Panc1 (cell line): ENCODE data around the gene FOXP2. TPM values are rescaled to one million over a fixed set of nuclear protein-coding genes. Genes with fewer than 3 reads are reported as not detected.

Experiments
- ATAC-seq: fragments of 200-7000 bp; cut with Tn5 transposase; 2 replicates; pipeline ENCODE4 v1.9.1; 2020; ENCODE audit warnings: mild to moderate bottlenecking, moderate library complexity
- BruUV-seq: library from RNA; stranded (reverse); fragments of 400-500 nt; replicated peaks from 2 replicates; lab custom pipeline; 2021; lab: Mats Ljungman, UMichigan
- CTCF ChIA-PET: fragments of 300-600 bp; sonication (Branson Sonifier 250); formaldehyde crosslinking; loops from one replicate; lab custom pipeline; 2022; ENCODE audit warnings: antibody characterized with exemption; lab: Charles Lee
- POLR2A ChIA-PET: fragments of 300-600 bp; sonication (Branson Sonifier 250); formaldehyde crosslinking; loops from one replicate; lab custom pipeline; 2022; ENCODE audit warnings: antibody characterized with exemption; lab: Charles Lee
- DNase-seq: peaks from one replicate; pipeline ENCODE4 v3.0.0-alpha.2; 2010; ENCODE audit warnings: low read depth, low spot score
- H3K27ac ChIP-seq: 2 replicates; pipeline ENCODE4 v1.5.1; 2011; ENCODE audit warnings: mild to moderate bottlenecking, low read length, inconsistent platforms
- H3K27me3 ChIP-seq: fragments of 200-500 bp; sonication (Bioruptor generic); 2 replicates; pipeline ENCODE4 v1.6.0; 2014; ENCODE audit warnings: low read length, inconsistent platforms; ENCODE audit not compliant: control insufficient read depth, insufficient read depth
- H3K36me3 ChIP-seq: fragments of 200-500 bp; sonication (Bioruptor generic); 2 replicates; pipeline ENCODE4 v1.5.1; 2014; ENCODE audit warnings: inconsistent platforms, mild to moderate bottlenecking, low read length, moderate library complexity; ENCODE audit not compliant: control insufficient read depth, insufficient read depth
- H3K4me1 ChIP-seq: 2 replicates; pipeline ENCODE4 v1.5.1; 2011; ENCODE audit warnings: inconsistent platforms, mild to moderate bottlenecking, low read length, moderate library complexity; ENCODE audit not compliant: control insufficient read depth, insufficient read depth
- H3K4me3 ChIP-seq, 2 experiments: 2 replicates each; pipeline ENCODE4 v1.5.1; 2011 to 2012; ENCODE audit warnings: low read depth in 2 of 2, low read length in 2 of 2, mild to moderate bottlenecking in 2 of 2, inconsistent platforms in 1 of 2, moderate library complexity in 1 of 2
- H3K9me3 ChIP-seq: fragments of 200-500 bp; sonication (Bioruptor generic); 2 replicates; pipeline ENCODE4 v1.5.1; 2014; ENCODE audit warnings: low read depth, mild to moderate bottlenecking, inconsistent platforms, low read length, moderate library complexity; ENCODE audit not compliant: control insufficient read depth, insufficient read depth
- POLR2AphosphoS5 ChIP-seq: IDR thresholded peaks from 2 replicates; pipeline ENCODE4 v1.6.1; 2012; ENCODE audit warnings: mild to moderate bottlenecking, low read depth, low read length, moderate library complexity
- SIN3A ChIP-seq: IDR thresholded peaks from 2 replicates; pipeline ENCODE4 v1.6.1; 2012; ENCODE audit warnings: low read depth, mild to moderate bottlenecking, low read length, moderate library complexity, borderline replicate concordance; ENCODE audit not compliant: insufficient read depth
- TCF7L2 ChIP-seq: IDR thresholded peaks from 2 replicates; pipeline ENCODE4 v1.6.1; 2011; ENCODE audit warnings: mild to moderate bottlenecking, low read depth, low read length, inconsistent platforms
- in situ Hi-C: cut with HindIII; loops from 2 replicates; pipeline ENCODE4 v1.10.0; 2016; ENCODE audit warnings: low sequenced_read_pairs, low pct_unique_long_range_greater_than_20kb
- intact Hi-C: fragments of 100-400 bp; cut with micrococcal nuclease; formaldehyde crosslinking; loops from one replicate; pipeline ENCODE4 v1.10.0; 2022; ENCODE audit not compliant: unreplicated experiment
- total RNA-seq: library from RNA; stranded (reverse); gene quantifications from one replicate; pipeline ENCODE4 v1.2.1, GENCODE V29; 2021; ENCODE audit not compliant: unreplicated experiment
- TF ChIP-seq, protein P1 (sequence below): fragments of 450-650 bp; IDR thresholded peaks from 2 replicates; pipeline ENCODE4 v1.5.1; 2017; ENCODE audit warnings: mild to moderate bottlenecking
- TF ChIP-seq, protein P2 (sequence below), 2 experiments: IDR thresholded peaks; 2 replicates each; pipeline ENCODE4 v1.6.1; 2011 to 2012; ENCODE audit warnings: low read depth in 2 of 2, control low read depth in 1 of 2, low read length in 1 of 2, mild to moderate bottlenecking in 1 of 2, moderate library complexity in 1 of 2; ENCODE audit not compliant: insufficient read depth in 1 of 2

The FOXP2 gene
- total RNA-seq, 1 experiment from 2014 or later = 0.54 TPM

DNA sequence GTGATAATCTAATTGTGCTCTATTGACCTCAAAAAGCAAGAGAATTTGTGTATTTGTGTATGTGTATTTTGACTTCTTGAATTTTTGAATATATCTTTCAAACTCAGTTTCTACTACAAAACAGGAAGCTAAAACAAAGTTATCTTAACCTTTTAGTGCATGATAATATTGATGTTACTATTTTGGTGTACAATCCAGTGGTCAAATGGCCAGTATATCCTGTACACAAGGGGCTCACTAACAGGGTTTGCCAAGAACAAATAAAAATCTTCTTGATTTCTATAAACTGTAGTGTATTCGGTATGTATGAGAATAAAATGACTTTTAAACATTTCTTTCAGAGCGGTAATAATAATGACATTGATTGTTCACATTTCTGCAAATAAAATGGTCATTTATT, 69.6 kb downstream of the FOXP2 start:
- CTCF ChIA-PET = no interaction called here
- Histone ChIP-seq H3K27me3 (no peaks in the 10 kb centered on the region), H3K27ac (no peak overlapping the region), H3K4me3 (no peak overlapping the region), H3K4me1 (no peaks in the 10 kb centered on the region), H3K9me3 (no peaks in the 10 kb centered on the region), H3K36me3 (no peaks in the 10 kb centered on the region)
- no TSS peak for BruUV-seq
- POLR2A ChIA-PET = no interaction called here
- intact Hi-C loops (no loop called here), in situ Hi-C loops (no loop called here)
- no peak for DNase-seq
- no peak for ATAC-seq
- TF ChIP-seq POLR2AphosphoS5 (no peak), TCF7L2 (no peak), SIN3A (no peak)
- TF ChIP-seq, protein P1, sequence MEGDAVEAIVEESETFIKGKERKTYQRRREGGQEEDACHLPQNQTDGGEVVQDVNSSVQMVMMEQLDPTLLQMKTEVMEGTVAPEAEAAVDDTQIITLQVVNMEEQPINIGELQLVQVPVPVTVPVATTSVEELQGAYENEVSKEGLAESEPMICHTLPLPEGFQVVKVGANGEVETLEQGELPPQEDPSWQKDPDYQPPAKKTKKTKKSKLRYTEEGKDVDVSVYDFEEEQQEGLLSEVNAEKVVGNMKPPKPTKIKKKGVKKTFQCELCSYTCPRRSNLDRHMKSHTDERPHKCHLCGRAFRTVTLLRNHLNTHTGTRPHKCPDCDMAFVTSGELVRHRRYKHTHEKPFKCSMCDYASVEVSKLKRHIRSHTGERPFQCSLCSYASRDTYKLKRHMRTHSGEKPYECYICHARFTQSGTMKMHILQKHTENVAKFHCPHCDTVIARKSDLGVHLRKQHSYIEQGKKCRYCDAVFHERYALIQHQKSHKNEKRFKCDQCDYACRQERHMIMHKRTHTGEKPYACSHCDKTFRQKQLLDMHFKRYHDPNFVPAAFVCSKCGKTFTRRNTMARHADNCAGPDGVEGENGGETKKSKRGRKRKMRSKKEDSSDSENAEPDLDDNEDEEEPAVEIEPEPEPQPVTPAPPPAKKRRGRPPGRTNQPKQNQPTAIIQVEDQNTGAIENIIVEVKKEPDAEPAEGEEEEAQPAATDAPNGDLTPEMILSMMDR = no peak
- TF ChIP-seq, protein P2, sequence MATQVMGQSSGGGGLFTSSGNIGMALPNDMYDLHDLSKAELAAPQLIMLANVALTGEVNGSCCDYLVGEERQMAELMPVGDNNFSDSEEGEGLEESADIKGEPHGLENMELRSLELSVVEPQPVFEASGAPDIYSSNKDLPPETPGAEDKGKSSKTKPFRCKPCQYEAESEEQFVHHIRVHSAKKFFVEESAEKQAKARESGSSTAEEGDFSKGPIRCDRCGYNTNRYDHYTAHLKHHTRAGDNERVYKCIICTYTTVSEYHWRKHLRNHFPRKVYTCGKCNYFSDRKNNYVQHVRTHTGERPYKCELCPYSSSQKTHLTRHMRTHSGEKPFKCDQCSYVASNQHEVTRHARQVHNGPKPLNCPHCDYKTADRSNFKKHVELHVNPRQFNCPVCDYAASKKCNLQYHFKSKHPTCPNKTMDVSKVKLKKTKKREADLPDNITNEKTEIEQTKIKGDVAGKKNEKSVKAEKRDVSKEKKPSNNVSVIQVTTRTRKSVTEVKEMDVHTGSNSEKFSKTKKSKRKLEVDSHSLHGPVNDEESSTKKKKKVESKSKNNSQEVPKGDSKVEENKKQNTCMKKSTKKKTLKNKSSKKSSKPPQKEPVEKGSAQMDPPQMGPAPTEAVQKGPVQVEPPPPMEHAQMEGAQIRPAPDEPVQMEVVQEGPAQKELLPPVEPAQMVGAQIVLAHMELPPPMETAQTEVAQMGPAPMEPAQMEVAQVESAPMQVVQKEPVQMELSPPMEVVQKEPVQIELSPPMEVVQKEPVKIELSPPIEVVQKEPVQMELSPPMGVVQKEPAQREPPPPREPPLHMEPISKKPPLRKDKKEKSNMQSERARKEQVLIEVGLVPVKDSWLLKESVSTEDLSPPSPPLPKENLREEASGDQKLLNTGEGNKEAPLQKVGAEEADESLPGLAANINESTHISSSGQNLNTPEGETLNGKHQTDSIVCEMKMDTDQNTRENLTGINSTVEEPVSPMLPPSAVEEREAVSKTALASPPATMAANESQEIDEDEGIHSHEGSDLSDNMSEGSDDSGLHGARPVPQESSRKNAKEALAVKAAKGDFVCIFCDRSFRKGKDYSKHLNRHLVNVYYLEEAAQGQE (IDR thresholded peaks at IDR 0.05; ENCODE audit: insufficient read depth in 1 of 2, low read depth in 2 of 2, low read length in 1 of 2) = no peak

DNA sequence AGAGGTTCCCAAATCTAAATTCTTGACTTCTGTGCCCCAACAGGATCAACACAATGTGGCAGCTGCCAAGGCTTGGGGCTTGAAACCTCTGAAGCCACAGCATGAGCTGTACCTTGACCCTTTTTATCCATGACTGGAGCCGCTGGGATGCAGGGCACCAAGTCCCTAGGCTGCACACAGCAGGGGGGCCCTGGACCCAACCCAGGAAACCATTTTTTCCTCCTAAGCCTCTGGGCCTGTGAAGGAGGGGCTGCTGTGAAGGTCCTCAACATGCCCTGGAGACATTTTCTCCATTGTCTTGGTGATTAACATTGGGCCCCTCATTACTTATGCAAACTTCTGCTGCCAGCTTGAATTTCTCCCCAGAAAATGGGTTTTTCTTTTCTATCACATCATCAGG, 72.6 kb downstream of the FOXP2 start:
- intact Hi-C loops (no loop called here), in situ Hi-C loops (no loop called here)
- ChIA-PET CTCF (no interaction called here), POLR2A (no interaction called here)
- TF ChIP-seq TCF7L2 (no peak), POLR2AphosphoS5 (no peak), SIN3A (no peak)
- TF ChIP-seq, protein P1 = no peak
- TF ChIP-seq, protein P2 (IDR thresholded peaks at IDR 0.05; ENCODE audit: insufficient read depth in 1 of 2, low read depth in 2 of 2, low read length in 1 of 2) = no peak
- no peaks in the 10 kb centered on the region for H3K4me1 ChIP-seq
- H3K4me3 ChIP-seq = no peak overlapping the region
- no peak overlapping the region for H3K27ac ChIP-seq
- no peaks in the 10 kb centered on the region for H3K27me3 ChIP-seq
- DNase-seq (no peak), ATAC-seq (no peak)
- H3K36me3 ChIP-seq = no peaks in the 10 kb centered on the region
- H3K9me3 ChIP-seq = no peaks in the 10 kb centered on the region
- BruUV-seq = no TSS peak
